ENCODE data around the gene UGT1A10. TPM values are rescaled to one million over a fixed set of nuclear protein-coding genes. Genes with fewer than 3 reads are reported as not detected.

Gene UGT1A10
- total and polyA plus RNA-seq, 10 of the 15 experiments (the other 5 are each of a cell fraction or from before 2014, with no cell fraction given): not detected

- H3K79me2 ChIP-seq (ENCODE audit: control insufficient read depth, insufficient read depth, low read length): no peaks in the 10 kb centered on the region
- ChIA-PET POLR2A (no interaction called here), RAD21 (ENCODE audit: unreplicated experiment) (no interaction called here), SMC1A (ENCODE audit: uncharacterized antibody, unreplicated experiment) (interaction anchor here (0.6 kb wide), 1 partner anchor 19 kb away, joined by 3 read pairs; no protein-coding TSS in a partner anchor), CTCF (no interaction called here)
- H3K9ac ChIP-seq (ENCODE audit: control insufficient read depth, insufficient read depth, low read length): no peak overlapping the region
- ATAC-seq (no peak), FAIRE-seq (no peak), DNase-seq (ENCODE audit: low read depth, low spot score) (no peak)
- no peaks in the 10 kb centered on the region for H3K9me3 ChIP-seq (replicated peaks; ENCODE audit: control insufficient read depth, insufficient read depth, low read length)
- H3K27ac ChIP-seq (ENCODE audit: control insufficient read depth, insufficient read depth): no peak overlapping the region
- BruUV-seq (replicated peaks): no TSS peak
- in situ Hi-C loops (cut with MboI): no loop called here
- intact Hi-C loops (cut with micrococcal nuclease; ENCODE audit: unreplicated experiment): no loop called here
- H3K4me2 ChIP-seq (ENCODE audit: control insufficient read depth, insufficient read depth): no peak overlapping the region
- peaks cover 0 to 3% of the 10 kb centered on the region in 2 experiments; a peak in 1 of 4 replicates for H3K27me3 ChIP-seq (replicated peaks in 1 of 2; ENCODE audit: control insufficient read depth in 2 of 2, insufficient read depth in 2 of 2, low read length in 1 of 2)
- WGBS (ENCODE audit: insufficient coverage, insufficient replicate concordance, low lambda C conversion rate, missing lambda C conversion rate): 57% methylated on average over 5 of the region's 5 CpGs
- no peak overlapping the region for H2AFZ ChIP-seq (ENCODE audit: control insufficient read depth, low read depth, low read length)
- no peak overlapping the region for H3K4me3 ChIP-seq
- TF ChIP-seq STAT3 (IDR thresholded peaks at IDR 0.05; ENCODE audit: low read depth, low read length): no peak
- TF ChIP-seq CBX3 (IDR thresholded peaks at IDR 0.05; ENCODE audit: borderline replicate concordance, low read depth): no peak
- no peak for TF ChIP-seq MXI1 (IDR thresholded peaks at IDR 0.05; ENCODE audit: low read depth, low read length)
- TF ChIP-seq ZSCAN29 (IDR thresholded peaks at IDR 0.05): no peak
- no peak for TF ChIP-seq KAT2A (conservative IDR thresholded peaks at IDR 0.05; ENCODE audit: control insufficient read depth, low read depth, low read length)
- no peak for TF ChIP-seq WRNIP1 (IDR thresholded peaks at IDR 0.05; ENCODE audit: borderline replicate concordance, low read depth, low read length)
- no peak for TF ChIP-seq EP300 (IDR thresholded peaks at IDR 0.05; ENCODE audit: borderline replicate concordance in 1 of 2, control insufficient read depth in 1 of 2, low read depth in 2 of 2, low read length in 2 of 2)
- no peaks in the 10 kb centered on the region for H4K20me1 ChIP-seq (ENCODE audit: control insufficient read depth, insufficient read depth)
- H3K36me3 ChIP-seq (ENCODE audit: control insufficient read depth in 2 of 2, insufficient read depth in 2 of 2, low read length in 1 of 2): no peaks in the 10 kb centered on the region
- H3K4me1 ChIP-seq (ENCODE audit: control insufficient read depth, insufficient read depth, low read length): no peaks in the 10 kb centered on the region
Measured at GRCh38 chr2:233686928-233687327, 50.7 kb downstream of the UGT1A10 start.

GRCh38 chr2:233688341-233688740 lies 52.1 kb downstream of the UGT1A10 start:
- no TSS peak for BruUV-seq (replicated peaks)
- ChIA-PET CTCF (no interaction called here), RAD21 (ENCODE audit: unreplicated experiment) (no interaction called here), SMC1A (ENCODE audit: uncharacterized antibody, unreplicated experiment) (no interaction called here), POLR2A (no interaction called here)
- Histone ChIP-seq H3K27me3 (replicated peaks in 1 of 2; ENCODE audit: control insufficient read depth in 2 of 2, insufficient read depth in 2 of 2, low read length in 1 of 2) (peaks cover 0 to 3% of the 10 kb centered on the region in 2 experiments; a peak in 1 of 4 replicates), H3K4me3 (no peak overlapping the region), H3K79me2 (ENCODE audit: control insufficient read depth, insufficient read depth, low read length) (no peaks in the 10 kb centered on the region), H3K4me2 (ENCODE audit: control insufficient read depth, insufficient read depth) (no peak overlapping the region), H3K4me1 (ENCODE audit: control insufficient read depth, insufficient read depth, low read length) (no peaks in the 10 kb centered on the region), H3K9me3 (replicated peaks; ENCODE audit: control insufficient read depth, insufficient read depth, low read length) (no peaks in the 10 kb centered on the region), H4K20me1 (ENCODE audit: control insufficient read depth, insufficient read depth) (no peaks in the 10 kb centered on the region), H3K9ac (ENCODE audit: control insufficient read depth, insufficient read depth, low read length) (no peak overlapping the region), H2AFZ (ENCODE audit: control insufficient read depth, low read depth, low read length) (no peak overlapping the region), H3K36me3 (ENCODE audit: control insufficient read depth in 2 of 2, insufficient read depth in 2 of 2, low read length in 1 of 2) (no peaks in the 10 kb centered on the region), H3K27ac (ENCODE audit: control insufficient read depth, insufficient read depth) (no peak overlapping the region)
- 36% methylated on average over 5 of the region's 5 CpGs for WGBS (ENCODE audit: insufficient coverage, insufficient replicate concordance, low lambda C conversion rate, missing lambda C conversion rate)
- ATAC-seq (no peak), DNase-seq (ENCODE audit: low read depth, low spot score) (no peak), FAIRE-seq (no peak)
- intact Hi-C loops (cut with micrococcal nuclease; ENCODE audit: unreplicated experiment) (no loop called here), in situ Hi-C loops (cut with MboI) (no loop called here)
- no peak for TF ChIP-seq TAF1 (IDR thresholded peaks at IDR 0.05; ENCODE audit: borderline replicate concordance, low read depth, low read length)
- TF ChIP-seq, protein P1, sequence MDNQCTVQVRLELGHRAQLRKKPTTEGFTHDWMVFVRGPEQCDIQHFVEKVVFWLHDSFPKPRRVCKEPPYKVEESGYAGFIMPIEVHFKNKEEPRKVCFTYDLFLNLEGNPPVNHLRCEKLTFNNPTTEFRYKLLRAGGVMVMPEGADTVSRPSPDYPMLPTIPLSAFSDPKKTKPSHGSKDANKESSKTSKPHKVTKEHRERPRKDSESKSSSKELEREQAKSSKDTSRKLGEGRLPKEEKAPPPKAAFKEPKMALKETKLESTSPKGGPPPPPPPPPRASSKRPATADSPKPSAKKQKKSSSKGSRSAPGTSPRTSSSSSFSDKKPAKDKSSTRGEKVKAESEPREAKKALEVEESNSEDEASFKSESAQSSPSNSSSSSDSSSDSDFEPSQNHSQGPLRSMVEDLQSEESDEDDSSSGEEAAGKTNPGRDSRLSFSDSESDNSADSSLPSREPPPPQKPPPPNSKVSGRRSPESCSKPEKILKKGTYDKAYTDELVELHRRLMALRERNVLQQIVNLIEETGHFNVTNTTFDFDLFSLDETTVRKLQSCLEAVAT (IDR thresholded peaks at IDR 0.05): no peak
- TF ChIP-seq FOS (IDR thresholded peaks at IDR 0.05; ENCODE audit: borderline replicate concordance, extremely low read depth, insufficient read length): no peak
- TF ChIP-seq, protein P2, sequence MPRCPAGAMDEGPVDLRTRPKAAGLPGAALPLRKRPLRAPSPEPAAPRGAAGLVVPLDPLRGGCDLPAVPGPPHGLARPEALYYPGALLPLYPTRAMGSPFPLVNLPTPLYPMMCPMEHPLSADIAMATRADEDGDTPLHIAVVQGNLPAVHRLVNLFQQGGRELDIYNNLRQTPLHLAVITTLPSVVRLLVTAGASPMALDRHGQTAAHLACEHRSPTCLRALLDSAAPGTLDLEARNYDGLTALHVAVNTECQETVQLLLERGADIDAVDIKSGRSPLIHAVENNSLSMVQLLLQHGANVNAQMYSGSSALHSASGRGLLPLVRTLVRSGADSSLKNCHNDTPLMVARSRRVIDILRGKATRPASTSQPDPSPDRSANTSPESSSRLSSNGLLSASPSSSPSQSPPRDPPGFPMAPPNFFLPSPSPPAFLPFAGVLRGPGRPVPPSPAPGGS (IDR thresholded peaks at IDR 0.05; ENCODE audit: borderline replicate concordance, insufficient read depth, low read depth, low read length, poor library complexity, severe bottlenecking): no peak
- no peak for TF ChIP-seq E2F8 (IDR thresholded peaks at IDR 0.05; ENCODE audit: low read depth, partially characterized antibody)

Data from GM12878 (cell line).